Smooth muscle cell (in vitro differentiated cells): ENCODE results near the gene SLC22A12. TPM values are rescaled to one million over a fixed set of nuclear protein-coding genes. Genes with fewer than 3 reads are reported as not detected.

Experiments
- DNase-seq: peaks from one replicate; lab custom pipeline; 2025; ENCODE audit not compliant: unreplicated experiment; lab: John Stamatoyannopoulos, UW
- H2AFZ ChIP-seq: fragments of 200-600 bp; sonication (generic); 2 replicates; pipeline ENCODE4 v1.6.0; 2016; ENCODE audit warnings: antibody characterized with exemption, low read depth, mild to moderate bottlenecking
- H3F3A ChIP-seq: fragments of 200-600 bp; sonication (generic); 2 replicates; pipeline ENCODE4 v1.6.0; 2017; ENCODE audit warnings: antibody characterized with exemption, low read depth
- H3K27ac ChIP-seq: fragments of 200-600 bp; sonication (generic); 2 replicates; pipeline ENCODE4 v1.5.1; 2016; ENCODE audit warnings: low read depth, mild to moderate bottlenecking
- H3K27me3 ChIP-seq: fragments of 200-600 bp; sonication (generic); 2 replicates; pipeline ENCODE4 v1.6.1; 2016; ENCODE audit warnings: low read depth, mild to moderate bottlenecking
- H3K36me3 ChIP-seq: fragments of 200-600 bp; sonication (generic); 2 replicates; pipeline ENCODE4 v1.5.1; 2016; ENCODE audit warnings: low read depth
- H3K4me1 ChIP-seq: fragments of 200-600 bp; sonication (generic); 2 replicates; pipeline ENCODE4 v1.5.1; 2016; ENCODE audit warnings: low read depth
- H3K4me2 ChIP-seq: fragments of 200-600 bp; sonication (generic); 2 replicates; pipeline ENCODE4 v1.6.0; 2016; ENCODE audit warnings: mild to moderate bottlenecking
- H3K4me3 ChIP-seq: fragments of 200-600 bp; sonication (generic); 2 replicates; pipeline ENCODE4 v1.5.1; 2016; ENCODE audit warnings: mild to moderate bottlenecking
- H3K79me2 ChIP-seq: fragments of 200-600 bp; sonication (generic); 2 replicates; pipeline ENCODE4 v1.6.0; 2016; ENCODE audit warnings: low read depth, mild to moderate bottlenecking
- H3K9ac ChIP-seq: fragments of 200-600 bp; sonication (generic); 2 replicates; pipeline ENCODE4 v1.6.0; 2016; ENCODE audit warnings: low read depth
- H3K9me3 ChIP-seq: fragments of 200-600 bp; sonication (generic); replicated peaks from 2 replicates; pipeline ENCODE4 v1.5.1; 2016; ENCODE audit warnings: low read depth
- H4K20me1 ChIP-seq: fragments of 200-600 bp; sonication (generic); 2 replicates; pipeline ENCODE4 v1.6.0; 2016; ENCODE audit warnings: low read depth
- CTCF ChIP-seq: fragments of 200-600 bp; sonication (generic); IDR thresholded peaks from 2 replicates; pipeline ENCODE4 v1.5.1; 2017; ENCODE audit warnings: borderline replicate concordance, mild to moderate bottlenecking, antibody characterized with exemption; ENCODE audit not compliant: insufficient read depth, poor library complexity, severe bottlenecking
- WGBS: methylation state at CpG from one replicate; pipeline ENCODE4 v1.1.7; 2016; ENCODE audit warnings: low lambda C conversion rate; 5-methylcytosine and 5-hydroxymethylcytosine counted together
- polyA plus RNA-seq: library from polyadenylated mRNA; unstranded; fragments of >200 nt; fragmentation: Nextera tagmentation; extraction: Ambion mirVana; gene quantifications from 2 replicates; pipeline ENCODE4 v1.2.1, GENCODE V29; 2016
- total RNA-seq: library from RNA; depleted of rRNA; stranded (reverse); fragments of >200 nt; gene quantifications from 2 replicates; pipeline ENCODE4 v1.2.3, GENCODE V29; 2014

SLC22A12 gene
- total and polyA plus RNA-seq, 2 experiments from 2014 or later = not detected

- H3K36me3 ChIP-seq = no peaks in the 10 kb centered on the region
- no peaks in the 10 kb centered on the region for H4K20me1 ChIP-seq
- no peak overlapping the region for H3K27ac ChIP-seq
- H3K9ac ChIP-seq = no peak overlapping the region
- no peak overlapping the region for H2AFZ ChIP-seq
- H3K4me3 ChIP-seq = no peak overlapping the region
- no peak overlapping the region for H3K4me2 ChIP-seq
- peaks cover 15% of the 10 kb centered on the region for H3K4me1 ChIP-seq
- no peaks in the 10 kb centered on the region for H3K79me2 ChIP-seq
- H3K27me3 ChIP-seq = no peaks in the 10 kb centered on the region
- WGBS = 92% methylated on average over 8 of the region's 8 CpGs
- TF ChIP-seq CTCF = no peak
- no peaks in the 10 kb centered on the region for H3F3A ChIP-seq
- DNase-seq = no peak
- H3K9me3 ChIP-seq = no peaks in the 10 kb centered on the region
These were observed 21.6 kb upstream of the SLC22A12 start for GRCh38 chr11:64569300-64569970.

- no peaks in the 10 kb centered on the region for H3K79me2 ChIP-seq
- H3K4me3 ChIP-seq = no peak overlapping the region
- no peak overlapping the region for H3K4me2 ChIP-seq
- H3K9me3 ChIP-seq = no peaks in the 10 kb centered on the region
- WGBS = 97% methylated on average over 3 of the region's 3 CpGs
- H3K9ac ChIP-seq = no peak overlapping the region
- peaks cover 15% of the 10 kb centered on the region for H3K4me1 ChIP-seq
- no peaks in the 10 kb centered on the region for H3K27me3 ChIP-seq
- no peak overlapping the region for H3K27ac ChIP-seq
- H2AFZ ChIP-seq = no peak overlapping the region
- H4K20me1 ChIP-seq = no peaks in the 10 kb centered on the region
- TF ChIP-seq CTCF = no peak
- H3K36me3 ChIP-seq = no peaks in the 10 kb centered on the region
- H3F3A ChIP-seq = no peaks in the 10 kb centered on the region
- DNase-seq = no peak
These were observed 20.7 kb upstream of the SLC22A12 start for GRCh38 chr11:64570341-64570740.

- no peak overlapping the region for H3K4me3 ChIP-seq
- H3K9me3 ChIP-seq = no peaks in the 10 kb centered on the region
- H3K27ac ChIP-seq = no peak overlapping the region
- no peaks in the 10 kb centered on the region for H3F3A ChIP-seq
- H2AFZ ChIP-seq = no peak overlapping the region
- no peaks in the 10 kb centered on the region for H3K27me3 ChIP-seq
- H3K79me2 ChIP-seq = no peaks in the 10 kb centered on the region
- no peaks in the 10 kb centered on the region for H4K20me1 ChIP-seq
- peaks cover 12% of the 10 kb centered on the region for H3K4me1 ChIP-seq
- 97% methylated on average over 11 of the region's 11 CpGs for WGBS
- H3K4me2 ChIP-seq = no peak overlapping the region
- H3K9ac ChIP-seq = peak overlapping the region; percentile 34
- TF ChIP-seq CTCF = no peak
- DNase-seq = no peak
- H3K36me3 ChIP-seq = no peaks in the 10 kb centered on the region
These were observed 20.0 kb upstream of the SLC22A12 start for GRCh38 chr11:64571050-64571409.
